HG03469 (cell line): ENCODE data around the gene RUNX1.

Experiments used
- ATAC-seq: cut with Tn5 transposase; IDR thresholded peaks from one replicate; pipeline ENCODE4 v1.9.1; 2021; ENCODE audit warnings: mild to moderate bottlenecking, moderate library complexity, moderate number of reproducible peaks; ENCODE audit not compliant: unreplicated experiment

RUNX1 gene

GRCh38 chr21:34930971-34931370 is 118.1 kb downstream of the RUNX1 start:
- no peak for ATAC-seq

GRCh38 chr21:34928637-34929036 is 120.5 kb downstream of the RUNX1 start:
- no peak for ATAC-seq

GRCh38 chr21:34927992-34928391 is 121.1 kb downstream of the RUNX1 start:
- ATAC-seq = no peak

- no peak for ATAC-seq
These were observed 122.2 kb downstream of the RUNX1 start for GRCh38 chr21:34926803-34927467.

GRCh38 chr21:34925597-34925996 is 123.5 kb downstream of the RUNX1 start:
- ATAC-seq = no peak

DNA sequence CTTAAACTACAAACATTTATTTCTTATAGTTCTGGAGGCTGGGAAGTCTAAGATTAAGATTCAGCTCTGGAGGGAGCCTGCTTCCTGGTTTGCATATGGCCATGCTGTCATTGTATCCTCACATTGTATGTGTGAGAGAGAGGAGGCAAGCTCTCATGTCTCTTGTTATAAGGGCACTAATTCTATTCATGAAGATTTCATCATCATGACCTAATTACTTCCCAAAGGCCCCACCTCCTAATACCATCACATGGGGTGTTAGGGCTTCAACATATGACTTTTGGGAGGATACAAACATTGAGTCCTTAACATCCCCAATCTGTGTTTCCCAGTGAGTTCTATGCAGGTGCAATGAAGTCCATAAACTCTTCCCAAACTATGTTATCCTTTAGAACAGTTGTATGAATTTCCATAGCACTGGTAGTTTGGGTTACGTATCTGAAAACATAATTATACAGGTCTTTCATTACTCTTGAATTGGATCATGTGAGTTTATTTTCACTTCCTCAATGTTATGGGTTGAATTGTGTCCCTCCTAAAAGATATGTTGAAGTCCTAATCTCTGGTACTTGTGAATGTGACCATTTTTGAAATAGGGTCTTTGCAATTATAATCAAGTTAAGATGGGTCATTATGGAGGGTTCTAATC is 124.2 kb downstream of the RUNX1 start:
- no peak for ATAC-seq

GRCh38 chr21:34924194-34924593 is 124.9 kb downstream of the RUNX1 start:
- no peak for ATAC-seq

GRCh38 chr21:34923626-34924025 is 125.5 kb downstream of the RUNX1 start:
- no peak for ATAC-seq

DNA sequence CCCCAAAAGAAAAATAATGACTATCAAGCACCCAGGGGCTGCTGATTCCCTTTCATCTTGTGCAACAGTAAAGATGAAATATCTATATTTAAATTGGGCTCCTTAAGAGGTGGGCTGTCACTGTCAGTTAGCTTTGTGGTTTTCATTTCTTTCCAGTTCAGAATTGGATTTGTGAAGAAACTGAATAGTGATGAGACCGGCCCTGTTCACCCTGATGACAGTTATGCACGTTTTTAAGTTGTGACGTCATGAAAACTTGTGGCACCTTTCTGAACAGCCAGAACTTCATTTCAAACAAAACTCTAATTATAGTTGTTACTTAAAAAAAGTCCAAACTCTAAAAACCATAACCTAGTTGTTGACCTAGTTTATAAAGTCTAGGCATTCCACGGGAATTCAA is 125.9 kb downstream of the RUNX1 start:
- no peak for ATAC-seq

DNA sequence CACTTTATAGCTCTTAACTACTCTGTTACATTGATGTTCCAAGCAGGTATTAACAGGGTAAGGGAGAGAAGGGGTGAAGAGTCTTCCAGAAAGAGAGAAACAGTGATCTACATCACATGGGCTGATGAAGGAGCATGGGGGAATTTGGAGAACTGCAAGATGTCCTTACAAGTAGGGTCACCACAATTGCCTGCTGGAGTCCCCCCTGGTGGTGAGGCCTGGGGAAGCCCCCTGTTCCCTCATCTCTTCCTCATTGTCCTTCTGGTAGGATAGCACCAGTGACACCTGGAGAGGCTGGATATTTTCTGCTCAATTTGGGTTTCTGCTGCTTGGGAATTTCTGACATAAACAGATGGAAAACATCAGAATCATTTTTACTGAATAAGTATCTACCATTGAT is 126.6 kb downstream of the RUNX1 start:
- ATAC-seq = no peak

GRCh38 chr21:34921151-34921550 is 128.0 kb downstream of the RUNX1 start:
- no peak for ATAC-seq

GRCh38 chr21:34919406-34919805 is 129.7 kb downstream of the RUNX1 start:
- ATAC-seq = no peak

DNA sequence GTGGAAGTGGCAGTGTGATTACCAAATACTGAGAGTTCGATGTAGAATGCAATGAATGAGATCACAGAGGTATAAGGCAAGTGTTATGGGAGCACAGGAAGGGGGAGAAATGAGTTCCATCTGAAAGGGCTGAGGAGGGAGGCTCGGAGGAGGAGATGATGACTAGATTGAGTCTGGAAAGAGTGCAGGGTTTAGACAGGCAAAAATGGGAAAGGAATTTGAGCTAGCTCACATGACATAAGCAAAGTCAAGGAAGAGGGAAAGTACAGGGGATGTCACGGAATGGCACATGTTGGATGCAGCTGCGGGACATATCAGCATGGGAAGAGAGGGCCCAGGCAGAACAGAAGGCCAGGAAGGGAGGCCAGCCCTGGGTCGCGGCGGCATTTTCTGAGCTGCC is 132.7 kb downstream of the RUNX1 start:
- ATAC-seq = no peak

- no peak for ATAC-seq
These were observed 133.7 kb downstream of the RUNX1 start for GRCh38 chr21:34915364-34915841.

- ATAC-seq = no peak
These were observed 134.9 kb downstream of the RUNX1 start for GRCh38 chr21:34914239-34914638.

DNA sequence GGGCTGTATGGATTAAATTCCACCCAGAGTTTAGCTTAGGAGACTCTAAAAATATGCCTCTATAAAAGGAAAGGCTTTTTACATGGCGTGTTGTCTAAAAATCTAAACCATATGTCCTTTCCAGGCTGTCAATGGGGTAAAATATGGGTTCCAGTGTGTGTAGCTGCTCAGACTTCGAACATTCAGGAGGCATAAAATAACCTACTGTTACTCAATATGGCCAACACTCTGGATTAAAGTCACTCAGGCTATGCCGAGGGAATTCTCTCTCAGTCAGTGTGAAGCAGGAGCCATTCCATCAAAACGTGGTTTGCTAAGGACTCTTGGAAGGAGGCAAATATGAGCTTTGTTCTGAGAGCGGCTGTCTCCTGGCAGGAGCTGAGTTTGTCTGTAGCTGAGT is 135.3 kb downstream of the RUNX1 start:
- no peak for ATAC-seq

- ATAC-seq = no peak
These were observed 136.8 kb downstream of the RUNX1 start for GRCh38 chr21:34912022-34912945.

DNA sequence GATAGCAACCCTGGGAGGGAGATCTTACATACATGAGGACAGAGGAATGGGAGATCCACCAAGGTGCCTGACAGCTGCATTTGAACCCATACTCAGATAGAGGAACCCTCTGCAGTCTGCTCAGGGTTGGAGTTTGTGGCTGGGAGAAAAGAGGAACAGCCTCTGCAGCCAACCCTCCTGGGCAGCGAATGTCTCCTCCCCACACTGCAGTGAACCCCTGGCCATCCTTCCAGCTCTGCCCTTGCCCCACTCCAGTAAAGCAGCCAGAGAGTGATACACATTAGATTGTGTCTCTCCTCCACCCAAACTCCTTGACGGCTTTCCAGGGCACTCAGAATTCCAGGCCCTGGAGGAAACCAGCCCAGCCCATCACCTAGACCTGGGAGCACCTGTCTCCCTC is 137.7 kb downstream of the RUNX1 start:
- no peak for ATAC-seq

GRCh38 chr21:34910396-34910795 is 138.7 kb downstream of the RUNX1 start:
- ATAC-seq = no peak

DNA sequence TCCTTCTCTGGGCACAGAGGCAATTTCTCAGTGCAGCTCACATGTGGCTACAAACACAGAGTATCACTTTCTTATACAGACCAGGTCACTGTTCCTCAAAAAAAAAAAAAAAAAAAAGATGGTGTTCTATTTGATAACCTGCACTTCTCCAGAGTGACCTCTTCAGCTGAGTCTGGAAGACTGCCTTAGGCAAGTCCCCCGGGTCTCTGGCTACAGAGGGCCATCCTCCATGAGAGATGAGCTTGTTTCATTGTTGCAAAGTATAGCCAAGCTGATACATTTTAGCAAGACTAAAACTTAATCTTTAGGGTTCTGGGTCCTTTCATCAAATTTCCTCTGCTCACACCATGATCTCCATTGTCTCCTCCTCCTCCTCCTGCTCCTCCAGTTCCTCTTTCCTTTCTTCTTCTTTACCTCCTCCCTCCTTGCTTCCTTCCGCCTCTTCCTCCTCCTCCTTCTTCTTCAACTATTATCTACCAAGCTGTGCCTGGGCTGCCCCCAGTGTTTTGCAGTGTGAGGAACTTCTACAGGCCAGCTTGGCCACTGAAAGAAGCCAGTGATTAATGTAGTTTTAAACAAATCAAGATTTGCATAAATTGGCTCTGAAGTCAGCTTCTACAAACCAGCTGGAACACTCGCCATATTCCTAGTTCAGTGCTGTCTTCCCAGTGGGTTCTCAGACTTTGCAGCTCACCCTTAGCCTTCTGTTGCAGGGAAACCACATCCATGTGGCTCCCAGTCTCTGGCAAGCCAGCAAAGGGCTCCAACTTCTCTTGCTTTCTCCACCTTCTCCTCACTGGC is 139.4 kb downstream of the RUNX1 start:
- no peak for ATAC-seq
